NCI-H82 treated with DMSO at 0.1 percent for 48 hours (cell line): ENCODE measurements around the gene CYLD.

ENCODE experiments used
- DNase-seq: peaks from one replicate; lab custom pipeline; 2025; ENCODE audit not compliant: unreplicated experiment; lab: John Stamatoyannopoulos, UW

The CYLD gene

DNA sequence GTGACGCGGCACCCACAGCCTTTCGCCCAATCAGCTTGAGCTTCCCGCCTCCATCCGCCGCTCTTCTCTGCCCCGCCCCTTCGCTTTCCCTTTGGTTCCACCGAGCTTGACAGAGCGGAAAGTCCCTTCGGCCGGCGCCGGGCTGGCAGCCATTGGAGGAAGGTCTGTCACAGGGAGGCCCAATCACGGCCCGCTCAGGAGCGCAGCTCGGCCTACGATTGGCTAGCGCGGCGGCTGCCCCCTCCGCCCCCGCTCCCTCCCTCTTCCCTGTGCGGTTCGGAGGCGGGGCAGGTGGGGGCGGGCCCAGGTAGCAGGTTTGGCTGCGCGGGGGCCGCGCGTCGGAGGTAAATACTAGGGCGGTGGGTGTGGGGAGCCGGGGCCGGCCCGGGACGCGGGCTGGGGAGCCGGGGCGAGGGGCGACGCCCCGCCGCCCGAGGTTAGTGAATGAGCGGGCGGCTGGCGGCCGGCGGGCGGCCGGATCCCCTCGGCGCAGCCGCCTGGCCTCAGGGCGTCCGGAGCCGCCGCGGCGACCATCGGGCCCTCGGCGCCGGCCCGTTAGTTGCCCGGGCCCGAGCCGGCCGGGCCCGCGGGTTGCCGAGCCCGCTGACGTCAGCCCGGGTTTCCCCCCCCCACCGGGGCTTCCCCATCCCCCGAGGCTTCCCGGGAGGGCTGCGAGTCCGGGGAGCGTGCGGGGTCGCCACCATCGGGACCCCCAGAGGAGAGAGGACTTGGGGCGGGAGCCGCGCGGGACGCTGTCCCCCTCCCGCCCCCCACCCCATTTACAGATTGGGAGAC, at the start of gene CYLD:
Gene CYLD, plus strand, starts transcription at position 306 of the 795 bp plus-strand sequence. CDS start 7,613 bp downstream, outside the sequence.
- DNase-seq = peak; percentile 95

DNA sequence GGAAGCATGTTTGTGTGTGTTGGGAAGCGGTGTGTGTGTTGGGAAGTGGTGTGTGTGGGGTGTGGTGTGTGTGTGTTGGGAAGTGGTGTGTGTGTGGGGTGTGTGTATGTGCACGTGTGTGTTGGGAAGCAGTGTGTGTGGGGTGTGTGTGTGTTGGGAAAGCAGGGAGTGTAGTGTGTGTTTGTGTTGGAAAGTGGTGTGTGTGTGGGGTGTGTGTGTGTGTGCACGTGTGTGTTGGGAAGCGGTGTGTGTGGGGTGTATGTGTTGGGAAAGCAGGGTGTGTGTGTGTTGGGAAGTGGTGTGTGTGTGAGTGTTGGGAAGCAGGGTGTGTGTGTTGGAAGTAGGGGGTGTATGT, 49.3 kb upstream of the CYLD start:
- DNase-seq = no peak

- DNase-seq = no peak
Measured at GRCh38 chr16:50692999-50693781, 48.7 kb upstream of the CYLD start, which contains the start of gene NOD2. Gene NOD2 (plus strand): TSS chr16:50693606. CDS start chr16:50699496, 5,890 bp downstream.

DNA sequence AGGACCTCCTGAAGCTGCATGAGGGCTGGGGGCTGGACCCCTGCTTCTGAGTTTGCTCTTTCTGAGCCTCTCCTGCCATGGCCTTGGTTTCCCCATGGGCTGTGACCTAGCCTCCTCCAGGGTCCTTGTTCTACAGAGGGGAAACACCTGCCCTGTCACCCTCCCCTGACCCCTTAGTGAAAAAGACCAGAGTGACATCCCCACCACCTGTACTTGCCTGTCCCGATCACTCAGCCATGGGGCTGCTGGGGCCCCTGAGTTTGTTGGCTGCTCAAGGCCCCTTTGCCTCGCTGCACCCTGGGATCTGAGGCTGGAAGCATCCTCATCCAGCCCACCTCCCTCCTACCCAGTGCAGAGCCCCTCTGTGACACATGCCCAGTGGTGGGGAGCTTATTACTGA, 47.7 kb upstream of the CYLD start:
- no peak for DNase-seq

DNA sequence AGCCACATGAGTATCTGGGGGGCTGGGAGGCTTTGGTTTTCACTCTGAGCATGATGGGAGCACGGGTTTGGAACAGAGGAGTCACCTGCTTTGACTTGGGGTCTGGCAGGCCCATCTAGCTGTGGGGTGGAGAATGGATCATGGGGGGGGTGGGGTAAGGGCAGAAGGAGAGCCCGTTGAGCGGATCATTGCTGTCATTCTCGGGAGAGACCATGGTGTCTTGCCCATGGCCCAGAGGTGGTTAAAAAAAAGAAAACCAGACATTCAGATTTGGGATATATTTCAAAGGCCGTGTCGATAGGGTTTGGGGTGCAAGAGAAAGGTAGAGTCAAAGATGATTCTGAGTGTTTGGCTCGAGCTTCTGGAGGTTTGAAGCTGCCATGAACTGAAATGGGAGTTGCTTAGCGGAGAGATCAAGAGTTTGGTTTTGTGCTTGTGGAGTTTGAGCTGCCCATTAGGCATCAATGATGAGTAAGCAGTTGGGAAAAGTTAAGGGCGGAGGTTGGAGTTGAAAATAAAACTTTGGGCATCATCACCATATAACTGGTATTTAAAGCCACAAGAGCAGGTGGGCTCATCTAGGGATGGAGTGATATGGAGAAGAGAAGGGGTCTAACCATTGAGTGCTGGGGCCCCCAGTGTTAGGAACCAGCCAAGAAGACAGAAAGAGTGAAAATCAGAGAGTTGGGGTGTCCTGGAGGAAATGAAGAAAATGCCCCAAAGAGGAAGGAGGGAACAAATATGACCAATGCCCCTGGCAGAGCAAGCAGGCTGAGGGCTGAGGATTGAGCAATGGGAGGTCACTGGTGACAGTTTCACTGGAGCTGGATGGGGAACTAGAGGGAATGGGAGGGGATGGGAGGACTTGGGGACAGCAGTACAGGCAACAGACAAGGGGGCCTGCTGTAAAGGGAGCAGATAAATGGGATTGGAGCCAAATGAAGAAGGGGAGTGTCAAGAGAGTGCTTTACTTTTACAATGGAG, 46.6 kb upstream of the CYLD start:
- no peak for DNase-seq

DNA sequence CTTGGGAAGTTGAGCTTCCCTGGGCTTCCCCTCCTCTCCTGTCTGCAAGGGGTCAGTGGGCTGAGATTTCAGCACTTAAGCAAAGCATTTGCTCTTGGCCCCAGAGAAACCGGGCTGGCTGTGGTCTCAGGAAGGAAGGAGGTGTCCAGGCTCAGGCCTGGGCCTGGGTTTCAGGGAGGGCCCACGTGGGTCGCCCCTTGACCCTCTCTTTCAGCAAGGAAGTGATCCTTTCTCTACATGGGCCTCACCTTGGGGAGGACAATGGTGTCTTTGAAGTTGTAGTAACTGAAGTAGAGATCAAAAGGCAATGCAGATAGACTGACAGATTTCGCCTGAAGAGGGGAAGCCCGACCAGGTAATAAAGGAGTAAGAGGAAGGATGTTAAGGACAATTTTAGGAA, 45.8 kb upstream of the CYLD start:
- no peak for DNase-seq

GRCh38 chr16:50696575-50697420, 45.1 kb upstream of the CYLD start:
- DNase-seq = no peak

GRCh38 chr16:50697421-50697715, 44.5 kb upstream of the CYLD start:
- no peak for DNase-seq

- DNase-seq = no peak
Measured at GRCh38 chr16:50697881-50698767, 43.8 kb upstream of the CYLD start.

DNA sequence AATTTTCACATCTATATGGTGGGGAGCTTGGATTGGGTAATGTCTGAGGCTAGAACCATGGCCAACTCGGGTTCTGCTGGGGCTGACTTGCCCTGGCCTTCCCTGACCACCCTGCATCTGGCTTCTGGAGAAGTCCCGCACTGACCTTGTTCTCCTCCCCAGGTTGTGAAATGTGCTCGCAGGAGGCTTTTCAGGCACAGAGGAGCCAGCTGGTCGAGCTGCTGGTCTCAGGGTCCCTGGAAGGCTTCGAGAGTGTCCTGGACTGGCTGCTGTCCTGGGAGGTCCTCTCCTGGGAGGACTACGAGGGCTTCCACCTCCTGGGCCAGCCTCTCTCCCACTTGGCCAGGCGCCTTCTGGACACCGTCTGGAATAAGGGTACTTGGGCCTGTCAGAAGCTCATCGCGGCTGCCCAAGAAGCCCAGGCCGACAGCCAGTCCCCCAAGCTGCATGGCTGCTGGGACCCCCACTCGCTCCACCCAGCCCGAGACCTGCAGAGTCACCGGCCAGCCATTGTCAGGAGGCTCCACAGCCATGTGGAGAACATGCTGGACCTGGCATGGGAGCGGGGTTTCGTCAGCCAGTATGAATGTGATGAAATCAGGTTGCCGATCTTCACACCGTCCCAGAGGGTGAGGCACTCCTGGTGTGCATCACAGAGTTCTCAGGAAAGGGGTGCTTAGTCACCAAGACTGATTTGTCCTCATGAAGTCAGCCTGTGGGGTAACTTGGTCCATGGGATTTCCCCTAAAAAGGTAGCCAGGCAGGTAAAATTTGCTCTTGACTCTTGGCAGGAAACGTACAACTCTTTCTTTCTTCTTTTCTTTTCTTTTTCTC, 42.3 kb upstream of the CYLD start:
- no peak for DNase-seq

- no peak for DNase-seq
Measured at GRCh38 chr16:50702725-50703124, 39.2 kb upstream of the CYLD start.

GRCh38 chr16:50704245-50704644, 37.6 kb upstream of the CYLD start:
- no peak for DNase-seq

DNA sequence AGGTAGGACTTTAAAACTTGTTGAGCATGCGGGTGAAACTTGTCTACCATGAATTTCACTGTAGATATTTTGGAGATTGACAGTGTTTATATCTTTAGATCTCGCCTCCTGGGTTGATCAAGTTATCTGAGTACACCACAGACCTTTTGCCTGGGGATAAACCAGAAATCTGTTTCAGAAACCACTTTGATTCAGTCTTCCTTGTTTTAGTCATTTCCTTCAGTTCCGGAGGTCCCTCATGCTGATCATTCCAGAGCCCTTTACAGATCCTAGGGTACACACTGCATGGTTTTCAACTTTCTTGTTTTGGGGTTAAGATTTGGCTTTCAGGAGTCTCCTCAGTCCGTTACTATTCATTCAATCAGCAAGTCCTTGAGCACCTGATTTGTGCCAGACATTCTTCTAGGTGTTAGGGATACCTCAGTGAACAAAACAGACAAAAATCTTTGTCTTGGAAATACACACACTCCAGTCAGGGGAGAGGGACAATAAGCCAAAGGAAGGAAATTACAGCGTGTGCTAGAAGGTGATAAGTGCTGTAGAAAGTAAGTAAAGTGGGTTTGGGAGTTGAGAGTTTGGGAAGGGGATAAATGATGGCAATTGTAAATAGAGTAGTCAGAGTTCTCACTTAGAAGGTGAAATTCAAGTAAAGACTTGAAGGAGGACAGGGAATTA, 36.3 kb upstream of the CYLD start:
- DNase-seq = no peak

DNA sequence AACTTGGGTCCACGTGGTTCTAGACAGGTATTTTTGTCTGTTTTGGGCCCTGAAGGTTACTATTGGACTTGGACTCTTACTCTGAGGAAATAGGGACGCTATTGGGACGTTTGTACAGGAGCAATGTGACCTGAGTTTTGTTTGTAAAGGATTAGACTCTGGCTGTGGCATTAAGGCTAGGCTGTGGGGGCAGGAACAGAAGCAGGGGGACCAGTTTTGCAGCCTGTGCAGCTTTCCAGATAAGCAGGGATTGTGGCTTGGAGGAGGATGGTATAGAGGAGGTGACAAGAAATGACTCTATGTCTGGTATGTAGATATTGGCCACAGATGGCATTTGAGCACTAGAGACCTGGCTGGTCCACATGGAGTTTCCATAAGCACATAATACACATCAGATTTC, 35.6 kb upstream of the CYLD start:
- no peak for DNase-seq

- no peak for DNase-seq
Measured at GRCh38 chr16:50708373-50709060, 33.4 kb upstream of the CYLD start.

DNA sequence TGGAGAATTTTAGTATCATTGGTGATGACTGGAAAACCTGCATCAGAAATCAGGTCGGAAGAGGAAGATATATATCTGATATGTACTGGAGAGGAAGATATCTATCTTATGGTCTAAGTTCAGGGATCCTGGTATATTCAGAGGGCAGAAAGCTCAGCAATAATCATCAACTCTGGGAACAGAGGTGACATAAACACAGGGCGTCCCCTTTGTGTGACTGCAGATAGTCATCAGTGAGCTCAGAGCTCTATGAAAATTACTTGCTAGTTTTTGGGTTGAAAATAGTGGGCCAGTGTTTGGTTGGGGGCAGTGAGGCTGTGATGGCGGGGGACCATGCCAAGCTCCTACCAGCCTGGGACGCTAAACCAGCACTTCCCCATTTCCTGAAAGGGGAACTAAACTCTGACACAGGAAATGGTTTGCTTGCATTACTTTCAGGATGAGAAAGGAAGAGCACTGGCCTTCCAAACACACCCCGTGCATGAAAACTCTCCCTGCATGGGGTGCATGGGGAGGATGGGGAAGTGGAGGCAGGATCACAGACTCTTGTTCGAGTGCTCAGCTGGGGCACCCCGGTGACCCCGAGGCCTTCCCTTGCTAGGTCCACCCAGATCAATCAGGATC, 32.7 kb upstream of the CYLD start:
- DNase-seq = no peak

- no peak for DNase-seq
Measured at GRCh38 chr16:50709980-50710379, 31.9 kb upstream of the CYLD start.
